ENCODE results near the gene UBASH3B. TPM values are rescaled to one million over a fixed set of nuclear protein-coding genes. Genes with fewer than 3 reads are reported as not detected.

UBASH3B gene
- total and polyA plus RNA-seq, 2 experiments from 2014 or later, result 5.1 to 11.1 TPM

GRCh38 chr11:122666743-122667142, 11.2 kb downstream of the UBASH3B start:
- H2AFZ ChIP-seq, result no peak overlapping the region
- H3K4me1 ChIP-seq (ENCODE audit: insufficient read depth), result no peaks in the 10 kb centered on the region
- TF ChIP-seq EZH2 (IDR thresholded peaks at IDR 0.05; ENCODE audit: borderline replicate concordance) (no peak), EZH2phosphoT487 (IDR thresholded peaks at IDR 0.05; ENCODE audit: low read depth, severe bottlenecking, unreplicated experiment) (no peak), CTCF (IDR thresholded peaks at IDR 0.05; ENCODE audit: poor library complexity) (no peak)
- DNase-seq (ENCODE audit: low spot score), result no peak
- H3K36me3 ChIP-seq (replicated peaks; ENCODE audit: insufficient read depth, low read depth), result no peaks in the 10 kb centered on the region
- H3K27ac ChIP-seq, result no peak overlapping the region
- no peak overlapping the region for H3K4me3 ChIP-seq
- no peaks in the 10 kb centered on the region for H3K27me3 ChIP-seq
- H4K20me1 ChIP-seq (ENCODE audit: insufficient read depth, poor library complexity, severe bottlenecking), result no peaks in the 10 kb centered on the region
- H3K9me3 ChIP-seq (ENCODE audit: low read depth), result no peaks in the 10 kb centered on the region
- H3K4me2 ChIP-seq, result no peak overlapping the region
- H3K79me2 ChIP-seq, result no peaks in the 10 kb centered on the region
- H3K9me2 ChIP-seq (replicated peaks; ENCODE audit: insufficient read depth), result no peaks in the 10 kb centered on the region

- 82% methylated on average over 6 of the region's 6 CpGs for WGBS (ENCODE audit: low lambda C conversion rate, missing lambda C conversion rate)
- H3K4me2 ChIP-seq, result no peak overlapping the region
- H3K79me2 ChIP-seq, result no peaks in the 10 kb centered on the region
- TF ChIP-seq CTCF (IDR thresholded peaks at IDR 0.05; ENCODE audit: poor library complexity) (no peak), EZH2 (IDR thresholded peaks at IDR 0.05; ENCODE audit: borderline replicate concordance) (no peak), EZH2phosphoT487 (IDR thresholded peaks at IDR 0.05; ENCODE audit: low read depth, severe bottlenecking, unreplicated experiment) (no peak)
- no peaks in the 10 kb centered on the region for H3K9me3 ChIP-seq (ENCODE audit: low read depth)
- no peaks in the 10 kb centered on the region for H4K20me1 ChIP-seq (ENCODE audit: insufficient read depth, poor library complexity, severe bottlenecking)
- H2AFZ ChIP-seq, result no peak overlapping the region
- no peak for DNase-seq (ENCODE audit: low spot score)
- H3K4me3 ChIP-seq, result no peak overlapping the region
- H3K27ac ChIP-seq, result no peak overlapping the region
- no peaks in the 10 kb centered on the region for H3K9me2 ChIP-seq (replicated peaks; ENCODE audit: insufficient read depth)
- H3K27me3 ChIP-seq, result no peaks in the 10 kb centered on the region
- no peaks in the 10 kb centered on the region for H3K36me3 ChIP-seq (replicated peaks; ENCODE audit: insufficient read depth, low read depth)
- no peaks in the 10 kb centered on the region for H3K4me1 ChIP-seq (ENCODE audit: insufficient read depth)
Observed at GRCh38 chr11:122668562-122669090, 13.1 kb downstream of the UBASH3B start.

- no peaks in the 10 kb centered on the region for H3K79me2 ChIP-seq
- no peak overlapping the region for H2AFZ ChIP-seq
- no peaks in the 10 kb centered on the region for H3K36me3 ChIP-seq (replicated peaks; ENCODE audit: insufficient read depth, low read depth)
- H3K27me3 ChIP-seq, result no peaks in the 10 kb centered on the region
- no peaks in the 10 kb centered on the region for H3K9me2 ChIP-seq (replicated peaks; ENCODE audit: insufficient read depth)
- no peak overlapping the region for H3K4me2 ChIP-seq
- no peaks in the 10 kb centered on the region for H3K4me1 ChIP-seq (ENCODE audit: insufficient read depth)
- no peak overlapping the region for H3K4me3 ChIP-seq
- DNase-seq (ENCODE audit: low spot score), result no peak
- TF ChIP-seq CTCF (IDR thresholded peaks at IDR 0.05; ENCODE audit: poor library complexity) (no peak), EZH2phosphoT487 (IDR thresholded peaks at IDR 0.05; ENCODE audit: low read depth, severe bottlenecking, unreplicated experiment) (no peak), EZH2 (IDR thresholded peaks at IDR 0.05; ENCODE audit: borderline replicate concordance) (no peak)
- no peaks in the 10 kb centered on the region for H3K9me3 ChIP-seq (ENCODE audit: low read depth)
- WGBS (ENCODE audit: low lambda C conversion rate, missing lambda C conversion rate), result 95% methylated on average over 1 of the region's 1 CpG
- H3K27ac ChIP-seq, result no peak overlapping the region
- no peaks in the 10 kb centered on the region for H4K20me1 ChIP-seq (ENCODE audit: insufficient read depth, poor library complexity, severe bottlenecking)
Observed at GRCh38 chr11:122670131-122670530, 14.6 kb downstream of the UBASH3B start.
